OCI-LY1 (cell line): Measurements from ENCODE around the gene RAPGEF4.

Experiments used
- EZH2 ChIP-seq: fragments of 200-600 bp; sonication (generic), shearing (Covaris generic); IDR thresholded peaks from 2 replicates; pipeline ENCODE4 v1.8.0; 2017; ENCODE audit warnings: borderline replicate concordance, mixed run types, mild to moderate bottlenecking, antibody characterized with exemption, low read length, moderate library complexity, mixed read lengths
- TF ChIP-seq, protein P1 (sequence below): fragments of 200-600 bp; sonication (generic), shearing (Covaris generic); IDR thresholded peaks from 2 replicates; pipeline ENCODE4 v1.5.1; 2017; ENCODE audit warnings: mild to moderate bottlenecking, antibody characterized with exemption, low read length, moderate library complexity, mixed read lengths

GRCh38 chr2:172894689-172895387, 159.2 kb downstream of the RAPGEF4 start:
- TF ChIP-seq, protein P1, sequence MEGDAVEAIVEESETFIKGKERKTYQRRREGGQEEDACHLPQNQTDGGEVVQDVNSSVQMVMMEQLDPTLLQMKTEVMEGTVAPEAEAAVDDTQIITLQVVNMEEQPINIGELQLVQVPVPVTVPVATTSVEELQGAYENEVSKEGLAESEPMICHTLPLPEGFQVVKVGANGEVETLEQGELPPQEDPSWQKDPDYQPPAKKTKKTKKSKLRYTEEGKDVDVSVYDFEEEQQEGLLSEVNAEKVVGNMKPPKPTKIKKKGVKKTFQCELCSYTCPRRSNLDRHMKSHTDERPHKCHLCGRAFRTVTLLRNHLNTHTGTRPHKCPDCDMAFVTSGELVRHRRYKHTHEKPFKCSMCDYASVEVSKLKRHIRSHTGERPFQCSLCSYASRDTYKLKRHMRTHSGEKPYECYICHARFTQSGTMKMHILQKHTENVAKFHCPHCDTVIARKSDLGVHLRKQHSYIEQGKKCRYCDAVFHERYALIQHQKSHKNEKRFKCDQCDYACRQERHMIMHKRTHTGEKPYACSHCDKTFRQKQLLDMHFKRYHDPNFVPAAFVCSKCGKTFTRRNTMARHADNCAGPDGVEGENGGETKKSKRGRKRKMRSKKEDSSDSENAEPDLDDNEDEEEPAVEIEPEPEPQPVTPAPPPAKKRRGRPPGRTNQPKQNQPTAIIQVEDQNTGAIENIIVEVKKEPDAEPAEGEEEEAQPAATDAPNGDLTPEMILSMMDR, result no peak
- no peak for TF ChIP-seq EZH2
